Activated CD4-positive, alpha-beta T cell treated with anti-CD3 and anti-CD28 coated beads, Interleukin-2, amount 10 ng/mL, durations not matched to agents 24 days and 14 days (primary cell): Measurements from ENCODE around the gene TTLL5. TPM values are rescaled to one million over a fixed set of nuclear protein-coding genes. Genes with fewer than 3 reads are reported as not detected.
A peak's percentile ranks its signal among the peaks of the same experiment; 100 is the strongest.

Source experiments
- DNase-seq: peaks from one replicate; pipeline ENCODE4 v3.0.0; 2022
- H3K27ac Mint-ChIP-seq: one replicate; pipeline ENCODE4 v1.8.0; 2022; ENCODE audit warnings: mild to moderate bottlenecking, mixed read lengths
- H3K27me3 Mint-ChIP-seq: one replicate; pipeline ENCODE4 v1.8.0; 2022; ENCODE audit warnings: mixed read lengths
- H3K36me3 Mint-ChIP-seq: one replicate; pipeline ENCODE4 v1.8.0; 2022; ENCODE audit warnings: low read depth, mild to moderate bottlenecking, mixed read lengths
- H3K4me1 Mint-ChIP-seq: one replicate; pipeline ENCODE4 v1.8.0; 2021; ENCODE audit warnings: mixed read lengths
- H3K4me3 Mint-ChIP-seq: one replicate; pipeline ENCODE4 v1.8.0; 2022; ENCODE audit warnings: mild to moderate bottlenecking, moderate library complexity, mixed read lengths
- H3K9me3 Mint-ChIP-seq: one replicate; pipeline ENCODE4 v1.8.0; 2021; ENCODE audit warnings: mixed read lengths
- intact Hi-C: fragments of 100-400 bp; cut with micrococcal nuclease; formaldehyde crosslinking; loops from one replicate; pipeline ENCODE4 v1.15.1; 2023
- total RNA-seq: library from RNA; stranded (reverse); gene quantifications from 2 replicates; pipeline ENCODE4 v1.2.3, GENCODE V29; 2022

TTLL5 gene
- total RNA-seq: 31.7 and 35.5 TPM in 2 replicates

- intact Hi-C loops: loop anchor here (1.0 to 10.0 kb wide), 7 partner anchors 118 to 1794 kb away; partner anchors contain the start of genes AHSA1, GPATCH2L, GSTZ1 and NEK9
- DNase-seq: peak; percentile 99
- H3K27ac Mint-ChIP-seq: peak within 1 kb of the TSS; percentile 92
- peaks cover 9% of the 10 kb centered on the region for H3K36me3 Mint-ChIP-seq
- peak within 1 kb of the TSS; percentile 95 for H3K4me3 Mint-ChIP-seq
- H3K27me3 Mint-ChIP-seq: no peaks in the 10 kb centered on the region
- H3K4me1 Mint-ChIP-seq: peaks cover 21% of the 10 kb centered on the region
- H3K9me3 Mint-ChIP-seq: no peaks in the 10 kb centered on the region
These were observed at the start of gene TTLL5, which contains the start of gene ERG28 for GRCh38 chr14:75660630-75661498. Gene TTLL5, plus strand, starts transcription at chr14:75661246. Its CDS starts 1,904 bp downstream, at chr14:75663150. Gene ERG28, minus strand, starts transcription at chr14:75660876. Its CDS starts 3,374 bp downstream, at chr14:75657502.

GRCh38 chr14:75612157-75612556 is 48.9 kb upstream of the TTLL5 start:
- intact Hi-C loops: no loop called here
- H3K9me3 Mint-ChIP-seq: peaks cover 6% of the 10 kb centered on the region
- H3K36me3 Mint-ChIP-seq: peaks cover 4% of the 10 kb centered on the region
- no peak overlapping the region for H3K27ac Mint-ChIP-seq
- no peak overlapping the region for H3K4me3 Mint-ChIP-seq
- DNase-seq: no peak
- H3K27me3 Mint-ChIP-seq: no peaks in the 10 kb centered on the region
- H3K4me1 Mint-ChIP-seq: no peaks in the 10 kb centered on the region

GRCh38 chr14:75614179-75614578 is 46.9 kb upstream of the TTLL5 start:
- no peak overlapping the region for H3K27ac Mint-ChIP-seq
- no peaks in the 10 kb centered on the region for H3K27me3 Mint-ChIP-seq
- H3K36me3 Mint-ChIP-seq: peaks cover 2% of the 10 kb centered on the region
- no peaks in the 10 kb centered on the region for H3K4me1 Mint-ChIP-seq
- no peak for DNase-seq
- H3K9me3 Mint-ChIP-seq: peaks cover 6% of the 10 kb centered on the region
- intact Hi-C loops: no loop called here
- H3K4me3 Mint-ChIP-seq: no peak overlapping the region

- intact Hi-C loops: no loop called here
- no peaks in the 10 kb centered on the region for H3K27me3 Mint-ChIP-seq
- no peak for DNase-seq
- H3K4me3 Mint-ChIP-seq: no peak overlapping the region
- no peak overlapping the region for H3K27ac Mint-ChIP-seq
- H3K36me3 Mint-ChIP-seq: peaks cover 2% of the 10 kb centered on the region
- no peaks in the 10 kb centered on the region for H3K4me1 Mint-ChIP-seq
- H3K9me3 Mint-ChIP-seq: peaks cover 6% of the 10 kb centered on the region
These were observed 45.8 kb upstream of the TTLL5 start for GRCh38 chr14:75615200-75615599.

GRCh38 chr14:75619548-75619947 is 41.5 kb upstream of the TTLL5 start:
- no peaks in the 10 kb centered on the region for H3K4me1 Mint-ChIP-seq

GRCh38 chr14:75625034-75625433 is 36.0 kb upstream of the TTLL5 start:
- Mint-ChIP-seq H3K4me1 (no peaks in the 10 kb centered on the region), H3K9me3 (no peaks in the 10 kb centered on the region), H3K27ac (no peak overlapping the region), H3K27me3 (no peaks in the 10 kb centered on the region), H3K36me3 (no peaks in the 10 kb centered on the region), H3K4me3 (no peak overlapping the region)
- intact Hi-C loops: no loop called here
- DNase-seq: no peak

More at GRCh38 chr14:75619548-75619947, 41.5 kb upstream of the TTLL5 start:
- peaks cover 2% of the 10 kb centered on the region for H3K9me3 Mint-ChIP-seq
- no peak for DNase-seq
- H3K27ac Mint-ChIP-seq: no peak overlapping the region
- H3K4me3 Mint-ChIP-seq: no peak overlapping the region
- H3K36me3 Mint-ChIP-seq: no peaks in the 10 kb centered on the region
- intact Hi-C loops: no loop called here
- no peaks in the 10 kb centered on the region for H3K27me3 Mint-ChIP-seq

- H3K27ac Mint-ChIP-seq: no peak overlapping the region
- H3K4me3 Mint-ChIP-seq: no peak overlapping the region
- no peaks in the 10 kb centered on the region for H3K9me3 Mint-ChIP-seq
- no peak for DNase-seq
- no peaks in the 10 kb centered on the region for H3K36me3 Mint-ChIP-seq
- H3K27me3 Mint-ChIP-seq: no peaks in the 10 kb centered on the region
- no peaks in the 10 kb centered on the region for H3K4me1 Mint-ChIP-seq
- intact Hi-C loops: no loop called here
These were observed 34.6 kb upstream of the TTLL5 start for GRCh38 chr14:75626396-75626795.

GRCh38 chr14:75626863-75627262 is 34.2 kb upstream of the TTLL5 start:
- H3K4me1 Mint-ChIP-seq: no peaks in the 10 kb centered on the region
- no peaks in the 10 kb centered on the region for H3K9me3 Mint-ChIP-seq
- DNase-seq: no peak
- H3K4me3 Mint-ChIP-seq: no peak overlapping the region
- H3K27ac Mint-ChIP-seq: no peak overlapping the region
- intact Hi-C loops: no loop called here
- H3K36me3 Mint-ChIP-seq: no peaks in the 10 kb centered on the region
- H3K27me3 Mint-ChIP-seq: no peaks in the 10 kb centered on the region

GRCh38 chr14:75627406-75627805 is 33.6 kb upstream of the TTLL5 start:
- H3K4me3 Mint-ChIP-seq: no peak overlapping the region
- H3K4me1 Mint-ChIP-seq: no peaks in the 10 kb centered on the region
- no peaks in the 10 kb centered on the region for H3K27me3 Mint-ChIP-seq
- no peaks in the 10 kb centered on the region for H3K36me3 Mint-ChIP-seq
- no peak for DNase-seq
- intact Hi-C loops: no loop called here
- H3K9me3 Mint-ChIP-seq: no peaks in the 10 kb centered on the region
- H3K27ac Mint-ChIP-seq: no peak overlapping the region

- intact Hi-C loops: no loop called here
- Mint-ChIP-seq H3K4me1 (no peaks in the 10 kb centered on the region), H3K4me3 (no peak overlapping the region), H3K9me3 (no peaks in the 10 kb centered on the region), H3K36me3 (no peaks in the 10 kb centered on the region), H3K27me3 (no peaks in the 10 kb centered on the region), H3K27ac (no peak overlapping the region)
- no peak for DNase-seq
These were observed 32.2 kb upstream of the TTLL5 start for GRCh38 chr14:75628816-75629215.

GRCh38 chr14:75630695-75631452 is 30.2 kb upstream of the TTLL5 start:
- Mint-ChIP-seq H3K27me3 (no peaks in the 10 kb centered on the region), H3K9me3 (no peaks in the 10 kb centered on the region), H3K4me3 (no peak overlapping the region), H3K36me3 (no peaks in the 10 kb centered on the region), H3K4me1 (no peaks in the 10 kb centered on the region), H3K27ac (no peak overlapping the region)
- DNase-seq: no peak
- intact Hi-C loops: no loop called here

GRCh38 chr14:75631453-75631831 is 29.6 kb upstream of the TTLL5 start:
- DNase-seq: no peak
- Mint-ChIP-seq H3K36me3 (no peaks in the 10 kb centered on the region), H3K9me3 (no peaks in the 10 kb centered on the region), H3K4me3 (no peak overlapping the region), H3K4me1 (no peaks in the 10 kb centered on the region), H3K27ac (no peak overlapping the region), H3K27me3 (no peaks in the 10 kb centered on the region)
- intact Hi-C loops: no loop called here

GRCh38 chr14:75634848-75635247 is 26.2 kb upstream of the TTLL5 start:
- no peaks in the 10 kb centered on the region for H3K4me1 Mint-ChIP-seq
- intact Hi-C loops: no loop called here
- H3K27ac Mint-ChIP-seq: no peak overlapping the region
- DNase-seq: no peak
- H3K27me3 Mint-ChIP-seq: no peaks in the 10 kb centered on the region
- no peaks in the 10 kb centered on the region for H3K9me3 Mint-ChIP-seq
- no peaks in the 10 kb centered on the region for H3K36me3 Mint-ChIP-seq
- no peak overlapping the region for H3K4me3 Mint-ChIP-seq

- H3K36me3 Mint-ChIP-seq: no peaks in the 10 kb centered on the region
- H3K27ac Mint-ChIP-seq: no peak overlapping the region
- no peaks in the 10 kb centered on the region for H3K4me1 Mint-ChIP-seq
- H3K9me3 Mint-ChIP-seq: no peaks in the 10 kb centered on the region
- no peak for DNase-seq
- no peak overlapping the region for H3K4me3 Mint-ChIP-seq
- H3K27me3 Mint-ChIP-seq: no peaks in the 10 kb centered on the region
- intact Hi-C loops: no loop called here
These were observed 24.9 kb upstream of the TTLL5 start for GRCh38 chr14:75636100-75636692.
